GM12878 (cell line): ENCODE data around the gene IFNL2. TPM values are rescaled to one million over a fixed set of nuclear protein-coding genes. Genes with fewer than 3 reads are reported as not detected.
"Not testable (repeated sequence)": the region's sequence is repeated elsewhere in the genome, so short reads cannot be mapped to it uniquely, and the experiment has no call there.

Source experiments
- ATAC-seq: fragments of 200-7000 bp; cut with Tn5 transposase; 3 replicates; pipeline ENCODE4 v1.9.1; 2020; ENCODE audit warnings: mild to moderate bottlenecking, moderate library complexity
- BruUV-seq: library from RNA; stranded (reverse); fragments of 400-500 nt; replicated peaks from 2 replicates; lab custom pipeline; 2021; lab: Mats Ljungman, UMichigan
- CTCF ChIA-PET: fragments of 300-600 bp; sonication (Branson Sonifier 250); formaldehyde crosslinking; extraction: SDS; loops from one replicate; lab custom pipeline; 2021; ENCODE audit warnings: inconsistent platforms; lab: Yijun Ruan, JAX
- POLR2A ChIA-PET: fragments of 350-600 bp; formaldehyde crosslinking; extraction: SDS; loops from one replicate; lab custom pipeline; 2021; ENCODE audit warnings: inconsistent platforms; lab: Charles Lee
- RAD21 ChIA-PET: fragments of 300-600 bp; sonication (Branson Sonifier 250); formaldehyde crosslinking; loops from one replicate; lab custom pipeline; 2023; ENCODE audit warnings: antibody characterized with exemption; ENCODE audit not compliant: unreplicated experiment; lab: Charles Lee
- SMC1A ChIA-PET: fragments of 300-600 bp; sonication (Branson Sonifier 250); formaldehyde crosslinking; loops from one replicate; lab custom pipeline; 2023; ENCODE audit not compliant: unreplicated experiment, uncharacterized antibody; lab: Charles Lee
- DNase-seq: peaks from one replicate; pipeline ENCODE4 v3.0.0-alpha.2; 2011; ENCODE audit warnings: low read depth, low spot score
- FAIRE-seq: peaks from 3 replicates; lab custom pipeline; 2011; peaks lifted over from hg19 to GRCh38; lab: Jason Lieb, UNC
- H2AFZ ChIP-seq: 2 replicates; pipeline ENCODE4 v1.6.0; 2011; ENCODE audit warnings: low read depth, low read length, control low read depth; ENCODE audit not compliant: control insufficient read depth
- H3K27ac ChIP-seq: 2 replicates; pipeline ENCODE4 v1.5.1; 2011; ENCODE audit warnings: control low read depth; ENCODE audit not compliant: control insufficient read depth, insufficient read depth
- H3K27me3 ChIP-seq, 2 experiments: replicated peaks in 1 of 2; 2 replicates each; pipeline versions ENCODE4 v1.6.0 to v1.6.1; 2011; ENCODE audit warnings: low read length in 1 of 2; ENCODE audit not compliant: control insufficient read depth in 2 of 2, insufficient read depth in 2 of 2
- H3K36me3 ChIP-seq, 2 experiments: 2 replicates each; pipeline ENCODE4 v1.5.1; 2011; ENCODE audit warnings: low read length in 1 of 2; ENCODE audit not compliant: control insufficient read depth in 2 of 2, insufficient read depth in 2 of 2
- H3K4me1 ChIP-seq: 2 replicates; pipeline ENCODE4 v1.6.1; 2011; ENCODE audit warnings: mild to moderate bottlenecking, low read length, moderate library complexity, mixed read lengths; ENCODE audit not compliant: control insufficient read depth, insufficient read depth
- H3K4me2 ChIP-seq: 2 replicates; pipeline ENCODE4 v1.6.0; 2011; ENCODE audit warnings: control low read depth; ENCODE audit not compliant: control insufficient read depth, insufficient read depth
- H3K4me3 ChIP-seq: fragments of 200-600 bp; sonication (generic); 2 replicates; pipeline ENCODE4 v1.5.1; 2016
- H3K79me2 ChIP-seq: 2 replicates; pipeline ENCODE4 v1.6.0; 2011; ENCODE audit warnings: low read length; ENCODE audit not compliant: control insufficient read depth, insufficient read depth
- H3K9ac ChIP-seq: 2 replicates; pipeline ENCODE4 v1.8.0; 2011; ENCODE audit warnings: low read length, control low read depth, mixed read lengths; ENCODE audit not compliant: control insufficient read depth, insufficient read depth
- H3K9me3 ChIP-seq: replicated peaks from 3 replicates; pipeline ENCODE4 v1.5.1; 2011; ENCODE audit warnings: mild to moderate bottlenecking, low read length; ENCODE audit not compliant: control insufficient read depth, insufficient read depth
- H4K20me1 ChIP-seq: 2 replicates; pipeline ENCODE4 v1.6.0; 2011; ENCODE audit not compliant: control insufficient read depth, insufficient read depth
- ATF3 ChIP-seq: IDR thresholded peaks from 2 replicates; pipeline ENCODE4 v1.6.1; 2011; ENCODE audit warnings: low read depth, mild to moderate bottlenecking, low read length, moderate library complexity, borderline replicate concordance; ENCODE audit errors: extremely low read depth
- E4F1 ChIP-seq: fragments of 450-650 bp; IDR thresholded peaks from 2 replicates; pipeline ENCODE4 v1.6.1; 2018; ENCODE audit warnings: borderline replicate concordance, mild to moderate bottlenecking; ENCODE audit not compliant: partially characterized antibody
- SMAD1 ChIP-seq: fragments of 450-650 bp; IDR thresholded peaks from 2 replicates; pipeline ENCODE4 v1.6.1; 2018; ENCODE audit warnings: mild to moderate bottlenecking, low read depth; ENCODE audit not compliant: partially characterized antibody
- YBX1 ChIP-seq: fragments of 450-650 bp; IDR thresholded peaks from 2 replicates; pipeline ENCODE4 v1.6.1; 2016; ENCODE audit warnings: antibody characterized with exemption
- ZNF207 ChIP-seq: fragments of 450-650 bp; IDR thresholded peaks from 2 replicates; pipeline ENCODE4 v1.6.1; 2014; ENCODE audit warnings: antibody characterized with exemption, mild to moderate bottlenecking, borderline replicate concordance
- WGBS: methylation state at CpG from one replicate; pipeline ENCODE4 v1.1.6; 2016; ENCODE audit warnings: low lambda C conversion rate; ENCODE audit not compliant: insufficient replicate concordance, insufficient coverage; ENCODE audit errors: missing lambda C conversion rate; 5-methylcytosine and 5-hydroxymethylcytosine counted together
- in situ Hi-C: fragments of 300-500 bp; cut with MboI; formaldehyde crosslinking; loops from 9 replicates; pipeline ENCODE4 v1.14.3; 2018; ENCODE audit warnings: mixed read lengths
- intact Hi-C: fragments of 100-400 bp; cut with micrococcal nuclease; formaldehyde crosslinking; loops from one replicate; pipeline ENCODE4 v1.14.2; 2022; ENCODE audit not compliant: unreplicated experiment
- polyA plus RNA-seq, 11 experiments: library from polyadenylated mRNA; depleted of rRNA in 4 of 11; unstranded in 6 of 11; stranded (reverse) in 5 of 11; fragments of >200 nt; fragmentation: Nextera tagmentation in 4 of 11; fragmentation: Illumina TruSeq in 1 of 11; extraction: Ambion mirVana in 4 of 11; extraction: Trizol in 1 of 11; gene quantifications; 1 replicate in 1 of 11; 2 replicates in 10 of 11; pipeline versions ENCODE4 v1.2.1 to v1.2.3, GENCODE V29; 2011 to 2016; ENCODE audit warnings: inconsistent platforms in 2 of 11, missing spikeins in 2 of 11, low read depth in 1 of 11
- total RNA-seq, 4 experiments: library from RNA; depleted of rRNA in 3 of 4; stranded (reverse); fragments of >200 nt in 3 of 4; fragmentation: Illumina TruSeq in 1 of 4; extraction: Trizol in 1 of 4; gene quantifications; 2 replicates each; pipeline versions ENCODE4 v1.2.1 to v1.2.3, GENCODE V29; 2013 to 2021

The IFNL2 gene
- total and polyA plus RNA-seq, 10 of the 15 experiments (the other 5 are each of a cell fraction or from before 2014, with no cell fraction given) = 0.24 TPM; not detected in 9

GRCh38 chr19:39265321-39265916 is 2.8 kb upstream of the IFNL2 start:
- no peak for ATAC-seq
- CTCF ChIA-PET = no interaction called here
- SMC1A ChIA-PET = no interaction called here
- FAIRE-seq = no peak
- no peak overlapping the region for H3K27ac ChIP-seq
- BruUV-seq = no TSS peak
- H4K20me1 ChIP-seq = no peaks in the 10 kb centered on the region
- TF ChIP-seq E4F1 (no peak), YBX1 (no peak), ATF3 (no peak), SMAD1 (no peak), ZNF207 (no peak)
- POLR2A ChIA-PET = no interaction called here
- RAD21 ChIA-PET = no interaction called here
- peaks cover 0 to 3% of the 10 kb centered on the region in 2 experiments; a peak in 2 of 4 replicates for H3K27me3 ChIP-seq
- no peak overlapping the region for H3K4me2 ChIP-seq
- no peaks in the 10 kb centered on the region for H3K4me1 ChIP-seq
- DNase-seq = no peak
- H3K9ac ChIP-seq = no peak overlapping the region
- H3K9me3 ChIP-seq = no peaks in the 10 kb centered on the region
- in situ Hi-C loops (no loop called here), intact Hi-C loops (no loop called here)
- H2AFZ ChIP-seq = no peak overlapping the region
- H3K36me3 ChIP-seq = no peaks in the 10 kb centered on the region
- H3K79me2 ChIP-seq = no peaks in the 10 kb centered on the region
- 52% methylated on average over 39 of the region's 39 CpGs for WGBS
- H3K4me3 ChIP-seq = no peak overlapping the region

GRCh38 chr19:39268531-39269223 is 481 bp downstream of the IFNL2 start:
- SMC1A ChIA-PET, H3K36me3 ChIP-seq, RAD21 ChIA-PET, BruUV-seq, H3K4me2 ChIP-seq, H3K9ac ChIP-seq, H3K79me2 ChIP-seq, DNase-seq, H3K4me3 ChIP-seq, CTCF ChIA-PET, intact Hi-C loops, H3K9me3 ChIP-seq, H3K4me1 ChIP-seq, H4K20me1 ChIP-seq, H3K27me3 ChIP-seq, H3K27ac ChIP-seq, in situ Hi-C loops, POLR2A ChIA-PET, H2AFZ ChIP-seq: not testable (repeated sequence)
- FAIRE-seq (peak; percentile 18), ATAC-seq (peak; percentile 22; the same call in 1 of the 3 replicates)
- 64% methylated on average over 10 of the region's 10 CpGs for WGBS

GRCh38 chr19:39269369-39269768 is 1.2 kb downstream of the IFNL2 start:
- H3K79me2 ChIP-seq, FAIRE-seq, H3K9me3 ChIP-seq, H4K20me1 ChIP-seq, H3K36me3 ChIP-seq, in situ Hi-C loops, H3K4me1 ChIP-seq, SMC1A ChIA-PET, H3K4me3 ChIP-seq, ATAC-seq, POLR2A ChIA-PET, H2AFZ ChIP-seq, DNase-seq, H3K27me3 ChIP-seq, intact Hi-C loops, H3K9ac ChIP-seq, H3K4me2 ChIP-seq, RAD21 ChIA-PET, H3K27ac ChIP-seq, BruUV-seq, CTCF ChIA-PET: not testable (repeated sequence)
- WGBS = 31% methylated on average over 7 of the region's 10 CpGs
